Measurements from ENCODE around the gene SIX1. TPM values are rescaled to one million over a fixed set of nuclear protein-coding genes. Genes with fewer than 3 reads are reported as not detected.

SIX1 gene
- 1.8 and 2.8 TPM in 2 replicates for total RNA-seq

DNA sequence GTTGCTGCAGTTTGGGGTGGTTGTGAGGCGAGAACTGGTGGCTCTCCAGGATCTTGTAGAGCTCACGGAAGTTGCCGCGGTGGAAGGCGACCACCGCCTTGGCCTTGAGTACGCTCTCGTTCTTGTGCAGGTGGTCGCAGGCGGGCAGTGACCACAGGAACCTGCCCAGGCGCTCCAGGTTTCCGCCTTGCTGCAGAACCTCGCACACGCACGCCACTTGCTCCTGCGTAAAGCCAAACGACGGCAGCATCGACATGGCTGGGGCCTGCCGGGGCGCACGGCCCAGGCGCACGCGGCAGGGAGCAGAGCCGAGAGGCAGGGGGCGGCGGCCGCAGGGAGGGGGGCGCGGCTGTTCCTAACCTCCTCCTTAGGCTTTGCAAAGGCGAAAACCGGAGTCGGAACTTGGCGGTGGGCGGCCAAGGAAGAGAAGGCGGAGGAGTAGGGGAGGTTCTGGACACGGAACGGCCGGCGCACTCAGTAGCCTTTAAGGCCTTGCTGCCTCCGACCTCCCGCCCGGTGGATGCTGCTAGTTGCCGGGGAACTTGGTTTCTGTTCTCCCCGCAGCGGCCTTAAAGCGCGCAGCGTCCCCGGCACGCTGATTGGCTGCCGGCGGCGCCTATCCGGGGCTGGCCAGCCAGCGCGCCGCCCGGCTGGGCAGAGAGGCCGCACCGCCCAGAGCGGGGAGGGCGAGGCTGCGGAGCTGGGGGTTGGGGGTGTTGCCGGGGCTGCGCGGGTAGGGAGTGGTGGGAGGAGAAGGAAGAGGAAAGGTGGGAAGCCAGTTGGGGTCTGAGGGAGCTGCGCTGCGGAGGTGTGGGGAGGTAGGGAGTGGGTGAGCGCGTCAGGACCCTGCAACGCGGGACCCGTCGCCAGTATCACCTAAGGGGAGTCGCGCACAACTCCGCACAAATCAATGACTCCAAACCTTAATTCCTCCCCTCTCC lies at the start of gene SIX1:
TSS of gene SIX1 (minus strand) at position 544 of the 941 bp plus-strand sequence. CDS start at position 256, 288 bp downstream.

Other genes with a start within 250 kb of the SIX1 start
- gene C14orf39, start 163.4 kb downstream of the SIX1 start, total RNA-seq = not detected in 2 replicates
- gene SIX6, start 140.3 kb downstream of the SIX1 start, total RNA-seq = not detected in 2 replicates
- gene SIX4, start 74.9 kb upstream of the SIX1 start, total RNA-seq = 7.7 and 7.8 TPM in 2 replicates
- gene MNAT1, start 85.3 kb upstream of the SIX1 start, total RNA-seq = 34.9 and 36.4 TPM in 2 replicates